Peyer's patch (tissue), 4 donors: ENCODE data around the gene SOD2.

Experiments
- CTCF ChIP-seq, 6 experiments: fragments of 450-650 bp in 4 of 6; fragments of 200-600 bp in 2 of 6; sonication (generic) in 1 of 6; IDR thresholded peaks; one replicate each; pipeline ENCODE4 v1.5.1; 2017 to 2019; ENCODE audit warnings: antibody characterized with exemption in 6 of 6, mild to moderate bottlenecking in 3 of 6, moderate library complexity in 1 of 6
- POLR2A ChIP-seq, 2 donors: fragments of 450-650 bp; IDR thresholded peaks; one replicate each; pipeline ENCODE4 v1.5.1; 2017; ENCODE audit warnings: antibody characterized with exemption in 2 of 2, mild to moderate bottlenecking in 2 of 2, moderate library complexity in 2 of 2

GRCh38 chr6:159650314-159650713, 42.7 kb downstream of the SOD2 start:
- TF ChIP-seq CTCF (IDR thresholded peaks at IDR 0.05) (no peak), POLR2A (IDR thresholded peaks at IDR 0.05) (no peak)
